Osteocyte (in vitro differentiated cells): ENCODE data around the gene HEXIM1. TPM values are rescaled to one million over a fixed set of nuclear protein-coding genes. Genes with fewer than 3 reads are reported as not detected.
A peak's percentile ranks its signal among the peaks of the same experiment; 100 is the strongest.

Experiments used
- DNase-seq: peaks from one replicate; pipeline ENCODE4 v3.0.0; 2021; ENCODE audit warnings: mixed read lengths; ENCODE audit not compliant: unreplicated experiment; ENCODE audit errors: extremely low spot score
- H3K27ac Mint-ChIP-seq: one replicate; pipeline ENCODE4 v1.8.0; 2021; ENCODE audit warnings: mild to moderate bottlenecking, mixed read lengths; ENCODE audit not compliant: unreplicated experiment
- H3K27me3 Mint-ChIP-seq: one replicate; pipeline ENCODE4 v1.8.0; 2021; ENCODE audit warnings: mixed read lengths; ENCODE audit not compliant: unreplicated experiment
- H3K36me3 Mint-ChIP-seq: one replicate; pipeline ENCODE4 v1.8.0; 2021; ENCODE audit warnings: mixed read lengths; ENCODE audit not compliant: unreplicated experiment
- H3K4me1 Mint-ChIP-seq: one replicate; pipeline ENCODE4 v1.8.0; 2021; ENCODE audit warnings: mixed read lengths; ENCODE audit not compliant: unreplicated experiment
- H3K4me3 Mint-ChIP-seq: one replicate; pipeline ENCODE4 v1.8.0; 2021; ENCODE audit warnings: mild to moderate bottlenecking, moderate library complexity, mixed read lengths; ENCODE audit not compliant: unreplicated experiment
- H3K9me3 Mint-ChIP-seq: one replicate; pipeline ENCODE4 v1.8.0; 2021; ENCODE audit warnings: mixed read lengths; ENCODE audit not compliant: unreplicated experiment
- CTCF ChIP-seq: fragments of 200-600 bp; sonication (generic); IDR thresholded peaks from 2 replicates; pipeline ENCODE4 v1.5.0; 2021; ENCODE audit warnings: antibody characterized with exemption, mild to moderate bottlenecking, moderate library complexity
- total RNA-seq: library from RNA; stranded (reverse); gene quantifications from 2 replicates; pipeline ENCODE4 v1.2.1, GENCODE V29; 2021

HEXIM1 gene
- total RNA-seq, 1 donor from 2014 or later, result 44.5 TPM

DNA sequence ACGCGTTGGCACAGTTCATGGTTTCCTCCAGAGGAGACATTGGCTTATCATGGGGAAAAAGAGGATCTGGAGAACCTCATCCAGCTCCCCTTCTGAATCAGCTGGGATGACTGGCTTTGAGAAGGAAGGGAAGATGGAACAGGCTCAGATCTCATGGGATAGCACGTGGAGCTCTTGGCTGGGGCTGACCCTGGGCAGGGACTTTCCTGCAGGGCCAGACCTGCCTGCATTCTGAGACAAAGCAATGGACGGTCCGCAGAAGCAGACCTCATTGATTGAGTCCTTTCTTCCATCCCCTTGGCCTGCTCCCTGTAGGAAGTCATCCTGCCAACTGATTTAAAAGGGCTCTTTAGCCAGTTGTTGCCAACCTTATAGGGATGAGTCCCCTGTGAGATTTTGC, 42.2 kb upstream of the HEXIM1 start:
- no peak overlapping the region for H3K4me3 Mint-ChIP-seq
- peaks cover 18% of the 10 kb centered on the region for H3K36me3 Mint-ChIP-seq
- H3K27me3 Mint-ChIP-seq, result no peaks in the 10 kb centered on the region
- H3K9me3 Mint-ChIP-seq, result no peaks in the 10 kb centered on the region
- no peak overlapping the region for H3K27ac Mint-ChIP-seq
- peaks cover 24% of the 10 kb centered on the region for H3K4me1 Mint-ChIP-seq
- no peak for TF ChIP-seq CTCF
- DNase-seq, result no peak

DNA sequence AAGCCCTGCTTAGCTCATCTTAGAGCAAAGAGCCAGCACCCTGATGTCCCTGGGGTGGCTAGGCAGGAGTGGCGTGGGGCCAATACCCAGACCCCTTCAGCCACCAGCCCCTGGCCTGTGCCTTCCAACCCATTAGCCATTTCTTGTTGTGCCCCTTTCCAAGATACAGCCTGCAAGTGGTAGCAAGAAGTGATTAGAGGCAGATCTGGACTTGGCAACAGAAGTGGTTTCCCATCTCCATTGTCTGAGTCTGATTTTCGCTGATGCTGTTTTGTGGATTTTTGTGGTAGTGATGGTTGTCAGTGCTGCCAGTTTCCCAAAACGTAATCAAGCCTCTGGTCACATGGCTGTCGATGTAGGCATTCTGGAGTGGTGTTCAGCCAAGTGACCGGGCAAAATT, 41.7 kb upstream of the HEXIM1 start:
- no peak for TF ChIP-seq CTCF
- Mint-ChIP-seq H3K9me3 (no peaks in the 10 kb centered on the region), H3K4me1 (peaks cover 23% of the 10 kb centered on the region), H3K4me3 (no peak overlapping the region), H3K27ac (no peak overlapping the region), H3K36me3 (peaks cover 18% of the 10 kb centered on the region), H3K27me3 (no peaks in the 10 kb centered on the region)
- DNase-seq, result no peak

DNA sequence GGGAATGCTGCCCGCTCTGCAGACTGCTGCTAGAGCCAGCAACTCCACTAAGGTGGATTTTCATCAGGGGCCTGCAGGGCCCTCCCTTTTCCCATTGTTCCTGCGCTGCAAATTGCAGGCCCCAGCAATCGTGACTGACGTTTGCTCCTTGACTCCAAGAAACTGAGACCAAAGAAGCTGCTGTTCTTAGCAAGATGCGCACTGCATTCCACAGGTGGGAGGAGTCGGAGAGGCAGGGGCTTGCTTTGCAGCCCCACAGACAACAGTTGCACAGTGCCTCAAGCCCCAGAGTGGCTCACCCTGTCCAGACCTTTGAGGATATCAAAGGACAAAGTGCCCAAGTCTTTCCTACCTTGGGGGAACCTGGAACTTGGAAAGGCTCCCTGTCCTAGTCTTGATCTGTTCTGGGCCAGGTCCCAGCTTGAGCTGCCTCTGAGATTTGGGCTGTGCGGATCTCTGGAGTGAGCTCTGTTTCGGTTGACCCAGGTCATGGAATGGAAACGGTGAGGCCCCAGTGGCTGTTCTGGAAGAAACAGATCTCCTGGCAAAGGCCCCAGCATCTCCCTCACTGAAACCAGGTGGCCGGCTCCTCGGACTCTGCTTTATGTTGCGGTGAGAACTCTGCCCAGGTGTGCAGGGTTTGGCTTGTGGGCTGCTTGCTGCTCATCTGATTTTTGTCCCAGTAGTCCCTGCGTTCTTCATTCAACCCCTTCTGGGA, 40.8 kb upstream of the HEXIM1 start:
- H3K27me3 Mint-ChIP-seq, result no peaks in the 10 kb centered on the region

DNA sequence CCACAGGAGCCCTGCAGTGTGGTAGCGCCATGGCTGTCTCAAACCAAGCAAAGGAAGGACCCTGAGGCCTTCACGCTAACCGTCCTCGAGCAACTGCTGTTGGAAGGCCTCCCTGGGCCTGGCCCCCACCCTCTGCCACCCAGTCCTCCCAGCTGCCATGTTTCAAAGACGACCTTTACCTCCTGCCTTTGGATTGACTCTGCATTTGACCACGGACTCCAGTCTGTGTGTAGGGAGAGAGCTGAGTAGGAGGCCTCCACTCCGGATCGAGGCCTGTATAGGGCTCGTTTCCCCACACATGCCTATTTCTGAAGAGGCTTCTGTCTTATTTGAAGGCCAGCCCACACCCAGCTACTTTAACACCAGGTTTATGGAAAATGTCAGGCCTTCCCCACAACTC, 40.2 kb upstream of the HEXIM1 start:
- Mint-ChIP-seq H3K27me3 (no peaks in the 10 kb centered on the region), H3K9me3 (no peaks in the 10 kb centered on the region), H3K27ac (peak overlapping the region; percentile 29), H3K36me3 (peaks cover 18% of the 10 kb centered on the region), H3K4me3 (no peak overlapping the region), H3K4me1 (peaks cover 8% of the 10 kb centered on the region)
- no peak for TF ChIP-seq CTCF
- no peak for DNase-seq

More for the DNA sequence above, 40.8 kb upstream of the HEXIM1 start:
- H3K4me3 Mint-ChIP-seq, result no peak overlapping the region
- no peak for DNase-seq
- H3K27ac Mint-ChIP-seq, result no peak overlapping the region
- H3K4me1 Mint-ChIP-seq, result peaks cover 14% of the 10 kb centered on the region
- H3K9me3 Mint-ChIP-seq, result no peaks in the 10 kb centered on the region
- no peak for TF ChIP-seq CTCF
- H3K36me3 Mint-ChIP-seq, result peaks cover 18% of the 10 kb centered on the region

GRCh38 chr17:45108595-45109521, 39.4 kb upstream of the HEXIM1 start:
- Mint-ChIP-seq H3K4me1 (peaks cover 2% of the 10 kb centered on the region), H3K9me3 (no peaks in the 10 kb centered on the region), H3K27ac (peak overlapping the region; percentile 77), H3K27me3 (no peaks in the 10 kb centered on the region), H3K4me3 (no peak overlapping the region), H3K36me3 (peaks cover 11% of the 10 kb centered on the region)
- no peak for TF ChIP-seq CTCF
- no peak for DNase-seq
